Germinal center (tissue), 1 donor: ENCODE measurements around the gene PNPLA2.

Experiments used
- DNase-seq: peaks from one replicate; pipeline ENCODE4 v3.0.0; 2012; ENCODE audit warnings: mixed read lengths, low spot score

The PNPLA2 gene

GRCh38 chr11:844693-845644 is 26.3 kb downstream of the PNPLA2 start:
- DNase-seq, result no peak

GRCh38 chr11:845872-846495 is 27.3 kb downstream of the PNPLA2 start:
- no peak for DNase-seq

- no peak for DNase-seq
Measured at GRCh38 chr11:846496-847098, 27.9 kb downstream of the PNPLA2 start.

- no peak for DNase-seq
Measured at GRCh38 chr11:847876-848275, 29.2 kb downstream of the PNPLA2 start.

GRCh38 chr11:848380-848931 is 29.7 kb downstream of the PNPLA2 start:
- DNase-seq, result peak; percentile 82

- DNase-seq, result peak; percentile 54
Measured at GRCh38 chr11:849104-849824, 30.6 kb downstream of the PNPLA2 start.

- DNase-seq, result peak; percentile 45
Measured at GRCh38 chr11:849951-850774, 31.4 kb downstream of the PNPLA2 start.

GRCh38 chr11:850775-851763 is 32.4 kb downstream of the PNPLA2 start:
- peak; percentile 44 for DNase-seq

GRCh38 chr11:852762-853161 is 34.0 kb downstream of the PNPLA2 start:
- DNase-seq, result no peak

GRCh38 chr11:853682-854448 is 35.2 kb downstream of the PNPLA2 start:
- no peak for DNase-seq

GRCh38 chr11:854601-855329 is 36.1 kb downstream of the PNPLA2 start:
- DNase-seq, result no peak

GRCh38 chr11:855330-855674 is 36.6 kb downstream of the PNPLA2 start:
- DNase-seq, result no peak

GRCh38 chr11:855796-856195 is 37.1 kb downstream of the PNPLA2 start:
- DNase-seq, result no peak

GRCh38 chr11:856397-856796 is 37.7 kb downstream of the PNPLA2 start:
- DNase-seq, result no peak

GRCh38 chr11:858053-858761 is 39.5 kb downstream of the PNPLA2 start:
- no peak for DNase-seq

- no peak for DNase-seq
Measured at GRCh38 chr11:858762-859339, 40.1 kb downstream of the PNPLA2 start.

- no peak for DNase-seq
Measured at GRCh38 chr11:859394-860131, 40.8 kb downstream of the PNPLA2 start.
